Measurements from ENCODE around the gene GRID2. TPM values are rescaled to one million over a fixed set of nuclear protein-coding genes. Genes with fewer than 3 reads are reported as not detected.

GRID2 gene
- total RNA-seq, 2 donors from 2014 or later, result 27.3 to 40.4 TPM

GRCh38 chr4:92307181-92307580, 3.4 kb downstream of the GRID2 start:
- Mint-ChIP-seq H3K4me1 (peaks cover 17% of the 10 kb centered on the region), H3K27me3 (ENCODE audit: insufficient read depth) (peaks cover 39% of the 10 kb centered on the region), H3K4me3 (no peak overlapping the region), H3K9me3 (no peaks in the 10 kb centered on the region), H3K36me3 (ENCODE audit: low read depth) (no peaks in the 10 kb centered on the region), H3K27ac (no peak overlapping the region)
- no peaks in the 10 kb centered on the region for H3K36me3 ChIP-seq (ENCODE audit: control insufficient read depth, insufficient read depth, low read length)
- H3K27me3 ChIP-seq (ENCODE audit: control insufficient read depth, insufficient read depth, low read length, poor library complexity, severe bottlenecking), result peaks cover 30% of the 10 kb centered on the region
- H3K4me3 ChIP-seq (ENCODE audit: low read length), result no peak overlapping the region
- H3K27ac ChIP-seq (ENCODE audit: low read depth, low read length), result no peak overlapping the region
- H3K9me3 ChIP-seq (ENCODE audit: control insufficient read depth, low read length), result no peaks in the 10 kb centered on the region
- TF ChIP-seq, protein P1, sequence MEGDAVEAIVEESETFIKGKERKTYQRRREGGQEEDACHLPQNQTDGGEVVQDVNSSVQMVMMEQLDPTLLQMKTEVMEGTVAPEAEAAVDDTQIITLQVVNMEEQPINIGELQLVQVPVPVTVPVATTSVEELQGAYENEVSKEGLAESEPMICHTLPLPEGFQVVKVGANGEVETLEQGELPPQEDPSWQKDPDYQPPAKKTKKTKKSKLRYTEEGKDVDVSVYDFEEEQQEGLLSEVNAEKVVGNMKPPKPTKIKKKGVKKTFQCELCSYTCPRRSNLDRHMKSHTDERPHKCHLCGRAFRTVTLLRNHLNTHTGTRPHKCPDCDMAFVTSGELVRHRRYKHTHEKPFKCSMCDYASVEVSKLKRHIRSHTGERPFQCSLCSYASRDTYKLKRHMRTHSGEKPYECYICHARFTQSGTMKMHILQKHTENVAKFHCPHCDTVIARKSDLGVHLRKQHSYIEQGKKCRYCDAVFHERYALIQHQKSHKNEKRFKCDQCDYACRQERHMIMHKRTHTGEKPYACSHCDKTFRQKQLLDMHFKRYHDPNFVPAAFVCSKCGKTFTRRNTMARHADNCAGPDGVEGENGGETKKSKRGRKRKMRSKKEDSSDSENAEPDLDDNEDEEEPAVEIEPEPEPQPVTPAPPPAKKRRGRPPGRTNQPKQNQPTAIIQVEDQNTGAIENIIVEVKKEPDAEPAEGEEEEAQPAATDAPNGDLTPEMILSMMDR (conservative IDR thresholded peaks at IDR 0.05), result no peak
- no peaks in the 10 kb centered on the region for H3K4me1 ChIP-seq (ENCODE audit: control insufficient read depth, insufficient read depth, low read length)
- DNase-seq, result no peak
- no peak overlapping the region for H3K9ac ChIP-seq (ENCODE audit: extremely low read depth, low read length, poor library complexity, severe bottlenecking)
- WGBS, 2 experiments (ENCODE audit: insufficient coverage in 1 of 2, insufficient read length in 1 of 2), result 84 to 100% methylated on average over 1 of the region's 2 CpGs

GRCh38 chr4:92307866-92308265, 4.1 kb downstream of the GRID2 start:
- no peaks in the 10 kb centered on the region for H3K9me3 ChIP-seq (ENCODE audit: control insufficient read depth, low read length)
- Mint-ChIP-seq H3K9me3 (no peaks in the 10 kb centered on the region), H3K27ac (no peak overlapping the region), H3K4me1 (peaks cover 17% of the 10 kb centered on the region), H3K27me3 (ENCODE audit: insufficient read depth) (peaks cover 32% of the 10 kb centered on the region), H3K4me3 (no peak overlapping the region), H3K36me3 (ENCODE audit: low read depth) (no peaks in the 10 kb centered on the region)
- H3K27ac ChIP-seq (ENCODE audit: low read depth, low read length), result no peak overlapping the region
- TF ChIP-seq, protein P1 (conservative IDR thresholded peaks at IDR 0.05), result no peak
- no peaks in the 10 kb centered on the region for H3K36me3 ChIP-seq (ENCODE audit: control insufficient read depth, insufficient read depth, low read length)
- WGBS, 2 experiments (ENCODE audit: insufficient coverage in 1 of 2, insufficient read length in 1 of 2), result 71 to 80% methylated on average over 3 to 4 of the region's 4 CpGs
- DNase-seq, result no peak
- H3K9ac ChIP-seq (ENCODE audit: extremely low read depth, low read length, poor library complexity, severe bottlenecking), result no peak overlapping the region
- no peak overlapping the region for H3K4me3 ChIP-seq (ENCODE audit: low read length)
- peaks cover 23% of the 10 kb centered on the region for H3K27me3 ChIP-seq (ENCODE audit: control insufficient read depth, insufficient read depth, low read length, poor library complexity, severe bottlenecking)
- H3K4me1 ChIP-seq (ENCODE audit: control insufficient read depth, insufficient read depth, low read length), result no peaks in the 10 kb centered on the region

GRCh38 chr4:92317047-92317446, 13.3 kb downstream of the GRID2 start:
- TF ChIP-seq, protein P1 (conservative IDR thresholded peaks at IDR 0.05), result no peak
- H3K27me3 Mint-ChIP-seq (ENCODE audit: insufficient read depth), result no peaks in the 10 kb centered on the region
- WGBS, 2 experiments (ENCODE audit: insufficient coverage in 1 of 2, insufficient read length in 1 of 2), result 100% methylated on average over 1 of the region's 1 CpG
- no peak for DNase-seq
- no peaks in the 10 kb centered on the region for H3K4me1 Mint-ChIP-seq
- H3K9me3 Mint-ChIP-seq, result no peaks in the 10 kb centered on the region
- H3K27me3 ChIP-seq (ENCODE audit: control insufficient read depth, insufficient read depth, low read length, poor library complexity, severe bottlenecking), result no peaks in the 10 kb centered on the region
- no peak overlapping the region for H3K9ac ChIP-seq (ENCODE audit: extremely low read depth, low read length, poor library complexity, severe bottlenecking)
- no peak overlapping the region for H3K27ac ChIP-seq (ENCODE audit: low read depth, low read length)
- no peak overlapping the region for H3K27ac Mint-ChIP-seq
- H3K36me3 Mint-ChIP-seq (ENCODE audit: low read depth), result no peaks in the 10 kb centered on the region
- H3K4me1 ChIP-seq (ENCODE audit: control insufficient read depth, insufficient read depth, low read length), result no peaks in the 10 kb centered on the region
- no peaks in the 10 kb centered on the region for H3K9me3 ChIP-seq (ENCODE audit: control insufficient read depth, low read length)
- no peak overlapping the region for H3K4me3 Mint-ChIP-seq
- no peak overlapping the region for H3K4me3 ChIP-seq (ENCODE audit: low read length)
- no peaks in the 10 kb centered on the region for H3K36me3 ChIP-seq (ENCODE audit: control insufficient read depth, insufficient read depth, low read length)
